ENCODE data around the gene LIN37.

The LIN37 gene

GRCh38 chr19:35715355-35715809, 33.0 kb upstream of the LIN37 start:
- Histone ChIP-seq H3K79me1 (replicated peaks; ENCODE audit: low read length, poor library complexity, severe bottlenecking) (peaks cover 17% of the 10 kb centered on the region), H3K27ac (ENCODE audit: low read length, poor library complexity, severe bottlenecking) (no peak overlapping the region), H3K9ac (ENCODE audit: low read length) (peak overlapping the region; percentile 87), H3K23ac (ENCODE audit: low read length in 2 of 2) (no peak overlapping the region), H2AFZ (ENCODE audit: low read depth, low read length) (no peak overlapping the region), H4K91ac (ENCODE audit: low read length) (no peak overlapping the region), H2AK5ac (ENCODE audit: low read length, severe bottlenecking) (no peak overlapping the region), H3K18ac (ENCODE audit: low read depth in 1 of 2, low read length in 2 of 2) (no peak overlapping the region), H2BK15ac (ENCODE audit: low read depth, poor library complexity, severe bottlenecking) (no peak overlapping the region), H3K4ac (ENCODE audit: low read depth in 1 of 2, low read length in 2 of 2) (peak overlapping the region in 1 of 2 experiments; percentile 35), H3K36me3 (ENCODE audit: control insufficient read depth in 1 of 2, insufficient read depth in 2 of 2, low read depth in 1 of 2, low read length in 2 of 2) (peaks cover 4 to 9% of the 10 kb centered on the region in 2 experiments), H2BK120ac (ENCODE audit: low read depth, low read length) (no peak overlapping the region), H3K4me3 (ENCODE audit: insufficient read depth in 1 of 2, low read depth in 1 of 2, low read length in 2 of 2) (peak overlapping the region in 1 of 2 experiments; percentile 97), H2BK5ac (ENCODE audit: low read depth, low read length, poor library complexity, severe bottlenecking) (no peak overlapping the region), H3K4me1 (ENCODE audit: control insufficient read depth, insufficient read depth, low read depth, low read length) (peaks cover 23% of the 10 kb centered on the region), H3K4me2 (ENCODE audit: low read length, poor library complexity, severe bottlenecking) (no peak overlapping the region), H4K8ac (ENCODE audit: low read length) (no peak overlapping the region), H2BK12ac (ENCODE audit: low read length in 2 of 2) (no peak overlapping the region), H3K27me3 (ENCODE audit: control insufficient read depth in 1 of 2, insufficient read depth in 1 of 2, low read length in 2 of 2) (peaks cover 0 to 27% of the 10 kb centered on the region in 2 experiments), H3K14ac (ENCODE audit: low read length in 2 of 2) (no peak overlapping the region), H3K9me3 (ENCODE audit: control insufficient read depth, low read length) (no peaks in the 10 kb centered on the region)
- no peak for DNase-seq
- WGBS = 89% methylated on average over 7 of the region's 7 CpGs

DNA sequence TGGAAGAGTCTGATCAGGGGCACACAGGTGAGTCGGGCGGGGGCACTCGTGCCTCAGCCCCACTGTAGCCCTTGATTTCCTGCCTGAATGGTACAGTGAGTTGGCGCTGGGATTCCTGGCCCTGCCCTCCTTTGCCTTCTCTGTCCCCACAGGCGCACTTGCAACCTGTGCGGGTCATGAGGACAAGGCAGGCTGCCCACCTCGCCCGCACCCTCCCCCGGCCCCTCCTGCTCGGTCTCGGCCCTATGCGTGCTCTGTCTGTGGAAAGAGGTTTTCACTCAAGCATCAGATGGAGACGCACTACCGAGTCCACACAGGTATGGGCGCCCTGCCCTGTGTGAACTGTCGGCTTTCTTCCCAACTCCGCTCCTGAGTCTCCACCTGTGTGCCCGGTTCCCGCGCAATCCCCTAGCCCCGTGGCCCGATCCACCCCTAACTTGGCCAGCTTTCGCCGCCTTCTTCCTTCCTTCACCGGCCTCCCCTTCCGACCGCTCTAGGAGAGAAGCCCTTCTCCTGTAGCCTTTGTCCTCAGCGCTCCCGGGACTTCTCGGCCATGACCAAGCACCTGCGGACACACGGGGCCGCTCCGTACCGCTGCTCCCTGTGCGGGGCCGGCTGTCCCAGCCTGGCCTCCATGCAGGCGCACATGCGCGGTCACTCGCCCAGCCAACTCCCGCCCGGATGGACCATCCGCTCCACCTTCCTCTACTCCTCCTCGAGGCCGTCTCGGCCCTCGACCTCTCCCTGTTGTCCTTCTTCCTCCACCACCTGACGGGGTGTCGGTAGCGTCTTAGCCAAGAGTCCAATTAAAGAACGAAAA, 32.2 kb upstream of the LIN37 start:
- H2BK15ac ChIP-seq (ENCODE audit: low read depth, poor library complexity, severe bottlenecking) = no peak overlapping the region
- H2AFZ ChIP-seq (ENCODE audit: low read depth, low read length) = peak overlapping the region; percentile 93
- H2BK120ac ChIP-seq (ENCODE audit: low read depth, low read length) = no peak overlapping the region
- H3K27me3 ChIP-seq (ENCODE audit: control insufficient read depth in 1 of 2, insufficient read depth in 1 of 2, low read length in 2 of 2) = peaks cover 0 to 23% of the 10 kb centered on the region in 2 experiments
- peak overlapping the region; percentile 87 for H3K9ac ChIP-seq (ENCODE audit: low read length)
- 7% methylated on average over 52 of the region's 52 CpGs for WGBS
- H3K4me2 ChIP-seq (ENCODE audit: low read length, poor library complexity, severe bottlenecking) = peak overlapping the region; percentile 98
- peak overlapping the region in 1 of 2 experiments; percentile 45 for H2BK12ac ChIP-seq (ENCODE audit: low read length in 2 of 2)
- H3K79me1 ChIP-seq (replicated peaks; ENCODE audit: low read length, poor library complexity, severe bottlenecking) = peaks cover 21% of the 10 kb centered on the region
- peaks cover 23% of the 10 kb centered on the region for H3K4me1 ChIP-seq (ENCODE audit: control insufficient read depth, insufficient read depth, low read depth, low read length)
- H2AK5ac ChIP-seq (ENCODE audit: low read length, severe bottlenecking) = no peak overlapping the region
- peak overlapping the region; percentile 60 for H4K91ac ChIP-seq (ENCODE audit: low read length)
- H2BK5ac ChIP-seq (ENCODE audit: low read depth, low read length, poor library complexity, severe bottlenecking) = no peak overlapping the region
- peak overlapping the region; percentile 75 for H3K27ac ChIP-seq (ENCODE audit: low read length, poor library complexity, severe bottlenecking)
- peak overlapping the region in 1 of 2 experiments; percentile 63 for H3K23ac ChIP-seq (ENCODE audit: low read length in 2 of 2)
- H3K4me3 ChIP-seq (ENCODE audit: insufficient read depth in 1 of 2, low read depth in 1 of 2, low read length in 2 of 2) = peak overlapping the region; percentile 70 to 97
- peak overlapping the region; percentile 73 to 78 for H3K4ac ChIP-seq (ENCODE audit: low read depth in 1 of 2, low read length in 2 of 2)
- H3K14ac ChIP-seq (ENCODE audit: low read length in 2 of 2) = peak overlapping the region in 1 of 2 experiments; percentile 70
- H3K36me3 ChIP-seq (ENCODE audit: control insufficient read depth in 1 of 2, insufficient read depth in 2 of 2, low read depth in 1 of 2, low read length in 2 of 2) = peaks cover 9 to 17% of the 10 kb centered on the region in 2 experiments
- H4K8ac ChIP-seq (ENCODE audit: low read length) = peak overlapping the region; percentile 94
- H3K9me3 ChIP-seq (ENCODE audit: control insufficient read depth, low read length) = no peaks in the 10 kb centered on the region
- no peak for DNase-seq
- H3K18ac ChIP-seq (ENCODE audit: low read depth in 1 of 2, low read length in 2 of 2) = peak overlapping the region; percentile 69 to 78

- Histone ChIP-seq H3K27ac (ENCODE audit: low read length, poor library complexity, severe bottlenecking) (peak overlapping the region; percentile 75), H3K18ac (ENCODE audit: low read depth in 1 of 2, low read length in 2 of 2) (peak overlapping the region; percentile 69 to 96), H2BK15ac (ENCODE audit: low read depth, poor library complexity, severe bottlenecking) (peak overlapping the region; percentile 78), H3K23ac (ENCODE audit: low read length in 2 of 2) (peak overlapping the region in 1 of 2 experiments; percentile 77), H2BK120ac (ENCODE audit: low read depth, low read length) (no peak overlapping the region), H3K4me1 (ENCODE audit: control insufficient read depth, insufficient read depth, low read depth, low read length) (peaks cover 23% of the 10 kb centered on the region), H2BK5ac (ENCODE audit: low read depth, low read length, poor library complexity, severe bottlenecking) (no peak overlapping the region), H3K27me3 (ENCODE audit: control insufficient read depth in 1 of 2, insufficient read depth in 1 of 2, low read length in 2 of 2) (peaks cover 0 to 23% of the 10 kb centered on the region in 2 experiments), H3K4me2 (ENCODE audit: low read length, poor library complexity, severe bottlenecking) (peak overlapping the region; percentile 98), H3K9ac (ENCODE audit: low read length) (peak overlapping the region; percentile 87), H3K4ac (ENCODE audit: low read depth in 1 of 2, low read length in 2 of 2) (peak overlapping the region; percentile 78 to 79), H3K4me3 (ENCODE audit: insufficient read depth in 1 of 2, low read depth in 1 of 2, low read length in 2 of 2) (peak overlapping the region; percentile 70 to 97), H4K91ac (ENCODE audit: low read length) (peak overlapping the region; percentile 60), H3K9me3 (ENCODE audit: control insufficient read depth, low read length) (no peaks in the 10 kb centered on the region), H3K79me1 (replicated peaks; ENCODE audit: low read length, poor library complexity, severe bottlenecking) (peaks cover 24% of the 10 kb centered on the region), H3K36me3 (ENCODE audit: control insufficient read depth in 1 of 2, insufficient read depth in 2 of 2, low read depth in 1 of 2, low read length in 2 of 2) (peaks cover 15 to 26% of the 10 kb centered on the region in 2 experiments), H3K14ac (ENCODE audit: low read length in 2 of 2) (peak overlapping the region in 1 of 2 experiments; percentile 98), H2AFZ (ENCODE audit: low read depth, low read length) (peak overlapping the region; percentile 100), H2BK12ac (ENCODE audit: low read length in 2 of 2) (peak overlapping the region in 1 of 2 experiments; percentile 95), H2AK5ac (ENCODE audit: low read length, severe bottlenecking) (no peak overlapping the region), H4K8ac (ENCODE audit: low read length) (peak overlapping the region; percentile 94)
- DNase-seq = peak; percentile 97
- under 1% methylated on average over 62 of the region's 77 CpGs for WGBS
Measured at GRCh38 chr19:35716801-35717664, 31.3 kb upstream of the LIN37 start.

All from mesenchymal stem cell (in vitro differentiated cells and primary cell).